Keratinocyte (primary cell): ENCODE data around the gene CT47A1. TPM values are rescaled to one million over a fixed set of nuclear protein-coding genes. Genes with fewer than 3 reads are reported as not detected.

Experiments
- DNase-seq: peaks from one replicate; pipeline ENCODE4 v3.0.0-alpha.2; 2011; ENCODE audit warnings: low read depth, missing footprints, low spot score
- FAIRE-seq: peaks from 2 replicates; lab custom pipeline; 2011; peaks lifted over from hg19 to GRCh38; lab: Jason Lieb, UNC
- H2AFZ ChIP-seq: 2 replicates; pipeline ENCODE4 v1.6.0; 2012; ENCODE audit warnings: low read length, control low read depth, inconsistent platforms; ENCODE audit not compliant: control insufficient read depth
- H3K27ac ChIP-seq: 2 replicates; pipeline ENCODE4 v1.5.1; 2011; ENCODE audit warnings: low read length; ENCODE audit not compliant: control insufficient read depth, insufficient read depth
- H3K27me3 ChIP-seq: 3 replicates; pipeline ENCODE4 v1.6.0; 2011; ENCODE audit warnings: low read length; ENCODE audit not compliant: control insufficient read depth, insufficient read depth; ENCODE audit errors: extremely low read depth
- H3K36me3 ChIP-seq, 2 experiments: 2 replicates in 1 of 2; 3 replicates in 1 of 2; pipeline ENCODE4 v1.5.1; 2011; ENCODE audit warnings: low read length in 2 of 2, mild to moderate bottlenecking in 1 of 2; ENCODE audit not compliant: control insufficient read depth in 2 of 2, insufficient read depth in 2 of 2; ENCODE audit errors: extremely low read depth in 1 of 2
- H3K4me1 ChIP-seq: 3 replicates; pipeline ENCODE4 v1.5.1; 2011; ENCODE audit warnings: low read length; ENCODE audit not compliant: control insufficient read depth, insufficient read depth; ENCODE audit errors: extremely low read depth
- H3K4me2 ChIP-seq: 3 replicates; pipeline ENCODE4 v1.6.0; 2011; ENCODE audit warnings: low read depth, low read length; ENCODE audit not compliant: control insufficient read depth, insufficient read depth; ENCODE audit errors: extremely low read depth
- H3K4me3 ChIP-seq, 3 experiments: fragments of 200-600 bp in 1 of 3; sonication (generic) in 1 of 3; 2 replicates in 2 of 3; 3 replicates in 1 of 3; pipeline ENCODE4 v1.5.1; 2011 to 2016; ENCODE audit warnings: low read length in 3 of 3, mild to moderate bottlenecking in 3 of 3, control low read depth in 2 of 3, inconsistent platforms in 1 of 3, low read depth in 1 of 3, mixed read lengths in 1 of 3, mixed run types in 1 of 3, moderate library complexity in 1 of 3; ENCODE audit not compliant: control insufficient read depth in 2 of 3, insufficient read depth in 2 of 3; ENCODE audit errors: extremely low read depth in 1 of 3
- H3K79me2 ChIP-seq: 2 replicates; pipeline ENCODE4 v1.6.0; 2012; ENCODE audit warnings: low read length; ENCODE audit not compliant: control insufficient read depth, insufficient read depth
- H3K9ac ChIP-seq: 3 replicates; pipeline ENCODE4 v1.6.0; 2011; ENCODE audit warnings: low read length; ENCODE audit not compliant: control insufficient read depth, insufficient read depth; ENCODE audit errors: extremely low read depth
- H3K9me1 ChIP-seq: 3 replicates; pipeline ENCODE4 v1.6.0; 2011; ENCODE audit warnings: low read length; ENCODE audit not compliant: control insufficient read depth, insufficient read depth; ENCODE audit errors: extremely low read depth
- H3K9me3 ChIP-seq: 2 replicates; pipeline ENCODE4 v1.5.1; 2012; ENCODE audit warnings: low read depth, low read length; ENCODE audit not compliant: control insufficient read depth
- H4K20me1 ChIP-seq: 3 replicates; pipeline ENCODE4 v1.6.0; 2011; ENCODE audit warnings: low read length; ENCODE audit not compliant: control insufficient read depth, insufficient read depth; ENCODE audit errors: extremely low read depth
- EZH2 ChIP-seq: IDR thresholded peaks from one replicate; pipeline ENCODE4 v1.6.1; 2012; ENCODE audit warnings: inconsistent platforms, mild to moderate bottlenecking, low read length, moderate library complexity
- dilution Hi-C: fragments of 300-500 bp; cut with MboI; formaldehyde crosslinking; loops from one replicate; pipeline ENCODE4 v1.7.0; 2020; ENCODE audit warnings: low sequenced_read_pairs; ENCODE audit not compliant: extremely low pct_ligation_motif_present
- polyA plus RNA-seq, 5 experiments: library from polyadenylated mRNA; depleted of rRNA in 3 of 5; stranded (reverse) in 3 of 5; stranded (forward) in 1 of 5; unstranded in 1 of 5; fragments of >200 nt; gene quantifications; 1 replicate in 1 of 5; 2 replicates in 3 of 5; 3 replicates in 1 of 5; pipeline versions ENCODE4 v1.2.1 to v1.2.3, GENCODE V29; 2011 to 2012; ENCODE audit warnings: missing spikeins in 2 of 5, low read depth in 1 of 5, low replicate concordance in 1 of 5
- TF ChIP-seq, protein P1 (sequence below), 3 experiments: IDR thresholded peaks in 1 of 3; conservative IDR thresholded peaks in 1 of 3; optimal IDR thresholded peaks in 1 of 3; 2 replicates in 2 of 3; 3 replicates in 1 of 3; pipeline versions ENCODE3 to v1.5.1; 2011; ENCODE audit warnings: low read length in 3 of 3, mild to moderate bottlenecking in 3 of 3, moderate library complexity in 2 of 3, control low read depth in 1 of 3, inconsistent platforms in 1 of 3; ENCODE audit not compliant: insufficient read depth in 2 of 3; ENCODE audit errors: extremely low read depth in 1 of 3

CT47A1 gene
- polyA plus RNA-seq, 1 donor (not counting 4 experiments of a cell fraction or from before 2014, with no cell fraction given), result not detected

DNA sequence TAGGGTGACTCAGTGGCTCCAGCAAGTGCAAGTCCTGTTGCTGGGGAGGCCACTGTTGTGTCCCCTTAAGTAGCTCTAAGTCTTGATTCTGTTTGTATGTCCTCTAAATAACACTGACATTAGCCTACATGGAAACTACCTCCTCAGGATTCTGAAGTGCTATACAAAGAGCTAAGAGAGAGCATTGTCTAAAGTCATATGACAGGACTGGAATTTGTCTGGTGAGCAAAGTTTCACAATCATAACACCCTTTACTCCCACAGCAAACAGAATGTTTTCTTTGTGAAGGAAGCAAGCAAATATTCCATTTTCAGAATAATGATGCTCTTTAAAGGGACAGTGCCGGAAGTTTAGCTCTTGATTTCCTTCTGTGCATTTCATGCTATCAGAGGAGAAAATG lies 23.4 kb upstream of the CT47A1 start:
- no peak for DNase-seq

GRCh38 chrX:121000589-121000988 lies 15.0 kb upstream of the CT47A1 start:
- dilution Hi-C loops, result no loop called here
- TF ChIP-seq, protein P1, sequence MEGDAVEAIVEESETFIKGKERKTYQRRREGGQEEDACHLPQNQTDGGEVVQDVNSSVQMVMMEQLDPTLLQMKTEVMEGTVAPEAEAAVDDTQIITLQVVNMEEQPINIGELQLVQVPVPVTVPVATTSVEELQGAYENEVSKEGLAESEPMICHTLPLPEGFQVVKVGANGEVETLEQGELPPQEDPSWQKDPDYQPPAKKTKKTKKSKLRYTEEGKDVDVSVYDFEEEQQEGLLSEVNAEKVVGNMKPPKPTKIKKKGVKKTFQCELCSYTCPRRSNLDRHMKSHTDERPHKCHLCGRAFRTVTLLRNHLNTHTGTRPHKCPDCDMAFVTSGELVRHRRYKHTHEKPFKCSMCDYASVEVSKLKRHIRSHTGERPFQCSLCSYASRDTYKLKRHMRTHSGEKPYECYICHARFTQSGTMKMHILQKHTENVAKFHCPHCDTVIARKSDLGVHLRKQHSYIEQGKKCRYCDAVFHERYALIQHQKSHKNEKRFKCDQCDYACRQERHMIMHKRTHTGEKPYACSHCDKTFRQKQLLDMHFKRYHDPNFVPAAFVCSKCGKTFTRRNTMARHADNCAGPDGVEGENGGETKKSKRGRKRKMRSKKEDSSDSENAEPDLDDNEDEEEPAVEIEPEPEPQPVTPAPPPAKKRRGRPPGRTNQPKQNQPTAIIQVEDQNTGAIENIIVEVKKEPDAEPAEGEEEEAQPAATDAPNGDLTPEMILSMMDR (optimal IDR thresholded peaks at IDR 0.05 in 1 of 3, IDR thresholded peaks at IDR 0.05 in 1 of 3, conservative IDR thresholded peaks at IDR 0.05 in 1 of 3; ENCODE audit: extremely low read depth in 1 of 3, insufficient read depth in 2 of 3, low read length in 3 of 3), result peak in 2 of 3 experiments; percentile 25 to 47
- TF ChIP-seq EZH2, result no peak
- Histone ChIP-seq H3K27me3 (no peaks in the 10 kb centered on the region), H3K9ac (no peak overlapping the region), H3K27ac (no peak overlapping the region), H3K36me3 (no peaks in the 10 kb centered on the region), H4K20me1 (no peaks in the 10 kb centered on the region), H3K4me1 (no peaks in the 10 kb centered on the region), H3K4me3 (no peak overlapping the region), H3K9me3 (no peaks in the 10 kb centered on the region), H3K79me2 (no peaks in the 10 kb centered on the region), H3K4me2 (no peak overlapping the region), H2AFZ (no peak overlapping the region), H3K9me1 (no peaks in the 10 kb centered on the region)
- DNase-seq (no peak), FAIRE-seq (no peak)

More for the DNA sequence above, 23.4 kb upstream of the CT47A1 start:
- Histone ChIP-seq H3K36me3 (no peaks in the 10 kb centered on the region), H3K9me3 (no peaks in the 10 kb centered on the region), H3K9ac (no peak overlapping the region), H3K4me1 (no peaks in the 10 kb centered on the region), H3K4me2 (no peak overlapping the region), H4K20me1 (no peaks in the 10 kb centered on the region), H3K79me2 (no peaks in the 10 kb centered on the region), H2AFZ (no peak overlapping the region), H3K27me3 (no peaks in the 10 kb centered on the region), H3K27ac (no peak overlapping the region), H3K4me3 (no peak overlapping the region), H3K9me1 (no peaks in the 10 kb centered on the region)
- TF ChIP-seq, protein P1 (optimal IDR thresholded peaks at IDR 0.05 in 1 of 3, IDR thresholded peaks at IDR 0.05 in 1 of 3, conservative IDR thresholded peaks at IDR 0.05 in 1 of 3; ENCODE audit: extremely low read depth in 1 of 3, insufficient read depth in 2 of 3, low read length in 3 of 3), result no peak
- no peak for TF ChIP-seq EZH2
- FAIRE-seq, result no peak
- dilution Hi-C loops, result no loop called here
